ENCODE data around the gene COLGALT1.

DNA sequence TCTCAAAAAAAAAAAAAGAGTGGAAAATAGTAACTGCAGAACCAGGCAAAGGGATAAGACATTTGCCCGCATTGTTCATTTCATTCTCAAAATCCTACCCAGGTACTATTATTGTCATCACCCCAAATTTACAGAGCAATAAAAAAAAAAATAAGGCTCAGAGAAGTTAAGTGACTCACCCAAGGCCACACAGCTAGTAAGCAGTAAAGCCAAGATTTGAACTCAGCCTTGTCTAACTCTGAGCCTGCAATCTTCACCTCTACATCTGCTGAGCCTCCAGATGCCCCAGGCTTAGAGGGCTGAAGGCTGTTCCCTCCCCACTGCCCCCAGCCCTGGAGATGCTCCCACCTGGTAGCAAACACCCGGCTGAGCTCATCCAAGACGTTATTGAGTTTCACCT lies 71.7 kb downstream of the COLGALT1 start:
- TF ChIP-seq EZH2 (IDR thresholded peaks at IDR 0.05; ENCODE audit: insufficient read depth, poor library complexity, severe bottlenecking) (no peak), EZH2phosphoT487 (IDR thresholded peaks at IDR 0.05; ENCODE audit: insufficient read depth, low read depth) (no peak)

Data from GM23248 (cell line).